ENCODE data around the gene DNAJB11. TPM values are rescaled to one million over a fixed set of nuclear protein-coding genes. Genes with fewer than 3 reads are reported as not detected.

DNAJB11 gene
- total RNA-seq, 2 donors from 2014 or later, result 34.9 to 42.5 TPM

- H3K9me3 ChIP-seq, result no peaks in the 10 kb centered on the region
- intact Hi-C loops (cut with DNase I), result loop anchor here (5.0 to 10.0 kb wide), 3 partner anchors 206 to 634 kb away; no protein-coding TSS in a partner anchor
- DNase-seq (ENCODE audit: low spot score), result no peak
- no peak overlapping the region for H3K27ac ChIP-seq
- no peak overlapping the region for H3K4me3 ChIP-seq
- no peaks in the 10 kb centered on the region for H3K27me3 ChIP-seq (replicated peaks; ENCODE audit: insufficient read depth)
- no peaks in the 10 kb centered on the region for H3K4me1 ChIP-seq (replicated peaks)
- no peak for TF ChIP-seq POLR2A (IDR thresholded peaks at IDR 0.05)
- TF ChIP-seq POLR2AphosphoS5 (IDR thresholded peaks at IDR 0.05), result no peak
- TF ChIP-seq CTCF (IDR thresholded peaks at IDR 0.05), result no peak
- H3K36me3 ChIP-seq, result no peaks in the 10 kb centered on the region
- 86% methylated on average over 8 of the region's 8 CpGs for WGBS
Observed at GRCh38 chr3:186616299-186616617, 45.7 kb downstream of the DNAJB11 start.

- H3K4me1 ChIP-seq (replicated peaks), result no peaks in the 10 kb centered on the region
- intact Hi-C loops (cut with DNase I), result loop anchor here (5.0 to 10.0 kb wide), 3 partner anchors 205 to 635 kb away; no protein-coding TSS in a partner anchor
- H3K36me3 ChIP-seq, result no peaks in the 10 kb centered on the region
- WGBS, result 9% methylated on average over 31 of the region's 31 CpGs
- H3K9me3 ChIP-seq, result no peaks in the 10 kb centered on the region
- peak; percentile 59 for TF ChIP-seq POLR2AphosphoS5 (IDR thresholded peaks at IDR 0.05)
- peak; percentile 62 to 93 (median 78) for TF ChIP-seq CTCF (IDR thresholded peaks at IDR 0.05)
- TF ChIP-seq POLR2A (IDR thresholded peaks at IDR 0.05), result no peak
- H3K4me3 ChIP-seq, result no peak overlapping the region
- DNase-seq (ENCODE audit: low spot score), result peak; percentile 88
- no peak overlapping the region for H3K27ac ChIP-seq
- no peaks in the 10 kb centered on the region for H3K27me3 ChIP-seq (replicated peaks; ENCODE audit: insufficient read depth)
Observed at GRCh38 chr3:186617036-186617946, 46.8 kb downstream of the DNAJB11 start.

- 88% methylated on average over 8 of the region's 8 CpGs for WGBS
- no peak for TF ChIP-seq CTCF (IDR thresholded peaks at IDR 0.05)
- no peak for TF ChIP-seq POLR2A (IDR thresholded peaks at IDR 0.05)
- Histone ChIP-seq H3K36me3 (no peaks in the 10 kb centered on the region), H3K9me3 (no peaks in the 10 kb centered on the region), H3K27me3 (replicated peaks; ENCODE audit: insufficient read depth) (no peaks in the 10 kb centered on the region), H3K27ac (no peak overlapping the region), H3K4me3 (no peak overlapping the region), H3K4me1 (replicated peaks) (no peaks in the 10 kb centered on the region)
- intact Hi-C loops (cut with DNase I), result loop anchor here (5.0 to 10.0 kb wide), 3 partner anchors 204 to 636 kb away; no protein-coding TSS in a partner anchor
- DNase-seq (ENCODE audit: low spot score), result no peak
Observed at GRCh38 chr3:186618318-186618938, 47.9 kb downstream of the DNAJB11 start.

- no peak for DNase-seq (ENCODE audit: low spot score)
- no peaks in the 10 kb centered on the region for H3K27me3 ChIP-seq (replicated peaks; ENCODE audit: insufficient read depth)
- H3K27ac ChIP-seq, result no peak overlapping the region
- H3K36me3 ChIP-seq, result no peaks in the 10 kb centered on the region
- intact Hi-C loops (cut with DNase I), result loop anchor here (5.0 to 10.0 kb wide), 3 partner anchors 203 to 637 kb away; no protein-coding TSS in a partner anchor
- no peak for TF ChIP-seq POLR2A (IDR thresholded peaks at IDR 0.05)
- no peak for TF ChIP-seq POLR2AphosphoS5 (IDR thresholded peaks at IDR 0.05)
- TF ChIP-seq CTCF (IDR thresholded peaks at IDR 0.05), result no peak
- no peaks in the 10 kb centered on the region for H3K4me1 ChIP-seq (replicated peaks)
- no peaks in the 10 kb centered on the region for H3K9me3 ChIP-seq
- H3K4me3 ChIP-seq, result no peak overlapping the region
- WGBS, result 84% methylated on average over 5 of the region's 5 CpGs
Observed at GRCh38 chr3:186619787-186620212, 49.3 kb downstream of the DNAJB11 start.

All from prostate gland (tissue), 2 donors.